Keratinocyte (primary cell): ENCODE results near the gene DGKI. TPM values are rescaled to one million over a fixed set of nuclear protein-coding genes. Genes with fewer than 3 reads are reported as not detected.

Experiments
- DNase-seq: peaks from one replicate; pipeline ENCODE4 v3.0.0-alpha.2; 2011; ENCODE audit warnings: low read depth, missing footprints, low spot score
- FAIRE-seq: peaks from 2 replicates; lab custom pipeline; 2011; peaks lifted over from hg19 to GRCh38; lab: Jason Lieb, UNC
- H2AFZ ChIP-seq: 2 replicates; pipeline ENCODE4 v1.6.0; 2012; ENCODE audit warnings: low read length, control low read depth, inconsistent platforms; ENCODE audit not compliant: control insufficient read depth
- H3K27ac ChIP-seq: 2 replicates; pipeline ENCODE4 v1.5.1; 2011; ENCODE audit warnings: low read length; ENCODE audit not compliant: control insufficient read depth, insufficient read depth
- H3K27me3 ChIP-seq: 3 replicates; pipeline ENCODE4 v1.6.0; 2011; ENCODE audit warnings: low read length; ENCODE audit not compliant: control insufficient read depth, insufficient read depth; ENCODE audit errors: extremely low read depth
- H3K36me3 ChIP-seq, 2 experiments: 2 replicates in 1 of 2; 3 replicates in 1 of 2; pipeline ENCODE4 v1.5.1; 2011; ENCODE audit warnings: low read length in 2 of 2, mild to moderate bottlenecking in 1 of 2; ENCODE audit not compliant: control insufficient read depth in 2 of 2, insufficient read depth in 2 of 2; ENCODE audit errors: extremely low read depth in 1 of 2
- H3K4me1 ChIP-seq: 3 replicates; pipeline ENCODE4 v1.5.1; 2011; ENCODE audit warnings: low read length; ENCODE audit not compliant: control insufficient read depth, insufficient read depth; ENCODE audit errors: extremely low read depth
- H3K4me2 ChIP-seq: 3 replicates; pipeline ENCODE4 v1.6.0; 2011; ENCODE audit warnings: low read depth, low read length; ENCODE audit not compliant: control insufficient read depth, insufficient read depth; ENCODE audit errors: extremely low read depth
- H3K4me3 ChIP-seq, 3 experiments: fragments of 200-600 bp in 1 of 3; sonication (generic) in 1 of 3; 2 replicates in 2 of 3; 3 replicates in 1 of 3; pipeline ENCODE4 v1.5.1; 2011 to 2016; ENCODE audit warnings: low read length in 3 of 3, mild to moderate bottlenecking in 3 of 3, control low read depth in 2 of 3, inconsistent platforms in 1 of 3, low read depth in 1 of 3, mixed read lengths in 1 of 3, mixed run types in 1 of 3, moderate library complexity in 1 of 3; ENCODE audit not compliant: control insufficient read depth in 2 of 3, insufficient read depth in 2 of 3; ENCODE audit errors: extremely low read depth in 1 of 3
- H3K79me2 ChIP-seq: 2 replicates; pipeline ENCODE4 v1.6.0; 2012; ENCODE audit warnings: low read length; ENCODE audit not compliant: control insufficient read depth, insufficient read depth
- H3K9ac ChIP-seq: 3 replicates; pipeline ENCODE4 v1.6.0; 2011; ENCODE audit warnings: low read length; ENCODE audit not compliant: control insufficient read depth, insufficient read depth; ENCODE audit errors: extremely low read depth
- H3K9me1 ChIP-seq: 3 replicates; pipeline ENCODE4 v1.6.0; 2011; ENCODE audit warnings: low read length; ENCODE audit not compliant: control insufficient read depth, insufficient read depth; ENCODE audit errors: extremely low read depth
- H3K9me3 ChIP-seq: 2 replicates; pipeline ENCODE4 v1.5.1; 2012; ENCODE audit warnings: low read depth, low read length; ENCODE audit not compliant: control insufficient read depth
- H4K20me1 ChIP-seq: 3 replicates; pipeline ENCODE4 v1.6.0; 2011; ENCODE audit warnings: low read length; ENCODE audit not compliant: control insufficient read depth, insufficient read depth; ENCODE audit errors: extremely low read depth
- CTCF ChIP-seq, 3 experiments: IDR thresholded peaks in 1 of 3; conservative IDR thresholded peaks in 1 of 3; optimal IDR thresholded peaks in 1 of 3; 2 replicates in 2 of 3; 3 replicates in 1 of 3; pipeline versions ENCODE3 to v1.5.1; 2011; ENCODE audit warnings: low read length in 3 of 3, mild to moderate bottlenecking in 3 of 3, moderate library complexity in 2 of 3, control low read depth in 1 of 3, inconsistent platforms in 1 of 3; ENCODE audit not compliant: insufficient read depth in 2 of 3; ENCODE audit errors: extremely low read depth in 1 of 3
- EZH2 ChIP-seq: IDR thresholded peaks from one replicate; pipeline ENCODE4 v1.6.1; 2012; ENCODE audit warnings: inconsistent platforms, mild to moderate bottlenecking, low read length, moderate library complexity
- dilution Hi-C: fragments of 300-500 bp; cut with MboI; formaldehyde crosslinking; loops from one replicate; pipeline ENCODE4 v1.7.0; 2020; ENCODE audit warnings: low sequenced_read_pairs; ENCODE audit not compliant: extremely low pct_ligation_motif_present
- polyA plus RNA-seq, 5 experiments: library from polyadenylated mRNA; depleted of rRNA in 3 of 5; stranded (reverse) in 3 of 5; stranded (forward) in 1 of 5; unstranded in 1 of 5; fragments of >200 nt; gene quantifications; 1 replicate in 1 of 5; 2 replicates in 3 of 5; 3 replicates in 1 of 5; pipeline versions ENCODE4 v1.2.1 to v1.2.3, GENCODE V29; 2011 to 2012; ENCODE audit warnings: missing spikeins in 2 of 5, low read depth in 1 of 5, low replicate concordance in 1 of 5

Gene DGKI
- polyA plus RNA-seq, 1 donor (not counting 4 experiments of a cell fraction or from before 2014, with no cell fraction given), result 0.14 TPM

GRCh38 chr7:137668404-137668803 lies 178.4 kb downstream of the DGKI start:
- Histone ChIP-seq H3K4me3 (no peak overlapping the region), H3K79me2 (no peaks in the 10 kb centered on the region), H3K36me3 (no peaks in the 10 kb centered on the region), H3K27ac (no peak overlapping the region), H3K9ac (no peak overlapping the region), H3K4me2 (no peak overlapping the region), H4K20me1 (no peaks in the 10 kb centered on the region), H3K4me1 (peaks cover 21% of the 10 kb centered on the region), H3K9me1 (no peaks in the 10 kb centered on the region), H3K9me3 (no peaks in the 10 kb centered on the region), H2AFZ (no peak overlapping the region), H3K27me3 (no peaks in the 10 kb centered on the region)
- dilution Hi-C loops, result no loop called here
- no peak for TF ChIP-seq EZH2
- no peak for TF ChIP-seq CTCF (optimal IDR thresholded peaks at IDR 0.05 in 1 of 3, IDR thresholded peaks at IDR 0.05 in 1 of 3, conservative IDR thresholded peaks at IDR 0.05 in 1 of 3; ENCODE audit: extremely low read depth in 1 of 3, insufficient read depth in 2 of 3, low read length in 3 of 3)
- FAIRE-seq (no peak), DNase-seq (no peak)

- TF ChIP-seq EZH2 (no peak), CTCF (optimal IDR thresholded peaks at IDR 0.05 in 1 of 3, IDR thresholded peaks at IDR 0.05 in 1 of 3, conservative IDR thresholded peaks at IDR 0.05 in 1 of 3; ENCODE audit: extremely low read depth in 1 of 3, insufficient read depth in 2 of 3, low read length in 3 of 3) (no peak)
- no peaks in the 10 kb centered on the region for H3K79me2 ChIP-seq
- dilution Hi-C loops, result no loop called here
- H3K27ac ChIP-seq, result no peak overlapping the region
- no peaks in the 10 kb centered on the region for H3K27me3 ChIP-seq
- no peaks in the 10 kb centered on the region for H3K36me3 ChIP-seq
- no peak for FAIRE-seq
- no peak overlapping the region for H3K9ac ChIP-seq
- H2AFZ ChIP-seq, result no peak overlapping the region
- peak overlapping the region; percentile 25 for H3K4me2 ChIP-seq
- H3K4me3 ChIP-seq, result no peak overlapping the region
- peaks cover 21% of the 10 kb centered on the region for H3K4me1 ChIP-seq
- no peaks in the 10 kb centered on the region for H4K20me1 ChIP-seq
- DNase-seq, result no peak
- no peaks in the 10 kb centered on the region for H3K9me3 ChIP-seq
- H3K9me1 ChIP-seq, result no peaks in the 10 kb centered on the region
Measured at GRCh38 chr7:137667633-137668387, 179.0 kb downstream of the DGKI start.
